OCI-LY1 (cell line): ENCODE results near the gene NOL3.
A peak's percentile ranks its signal among the peaks of the same experiment; 100 is the strongest.

Experiments used
- H2AFZ ChIP-seq: fragments of 200-600 bp; sonication (generic), shearing (Covaris generic); 2 replicates; pipeline ENCODE4 v1.6.0; 2014; ENCODE audit warnings: antibody characterized with exemption, mild to moderate bottlenecking, low read length
- H3F3A ChIP-seq: fragments of 200-600 bp; sonication (generic), shearing (Covaris generic); 2 replicates; pipeline ENCODE4 v1.6.0; 2014; ENCODE audit warnings: mild to moderate bottlenecking, antibody characterized with exemption, low read length, moderate library complexity; ENCODE audit not compliant: insufficient read depth
- H3K27ac ChIP-seq: fragments of 200-600 bp; sonication (generic); 2 replicates; pipeline ENCODE4 v1.5.1; 2014; ENCODE audit warnings: low read length, mixed run types, mild to moderate bottlenecking, low read depth; ENCODE audit not compliant: poor library complexity, severe bottlenecking
- H3K27me3 ChIP-seq: fragments of 200-600 bp; sonication (generic); 2 replicates; pipeline ENCODE4 v1.6.0; 2014; ENCODE audit warnings: antibody characterized with exemption, mild to moderate bottlenecking, low read length, moderate library complexity; ENCODE audit not compliant: insufficient read depth
- H3K36me3 ChIP-seq: fragments of 200-600 bp; sonication (generic); 2 replicates; pipeline ENCODE4 v1.6.1; 2014; ENCODE audit warnings: mild to moderate bottlenecking, antibody characterized with exemption, low read length, moderate library complexity, mixed read lengths; ENCODE audit not compliant: insufficient read depth
- H3K4me1 ChIP-seq: fragments of 200-600 bp; sonication (generic); 2 replicates; pipeline ENCODE4 v1.5.1; 2014; ENCODE audit warnings: mild to moderate bottlenecking, low read length, moderate library complexity; ENCODE audit not compliant: insufficient read depth, severe bottlenecking
- H3K4me2 ChIP-seq: fragments of 200-600 bp; sonication (generic), shearing (Covaris generic); 2 replicates; pipeline ENCODE4 v1.6.1; 2014; ENCODE audit warnings: low read length
- H3K4me3 ChIP-seq: fragments of 200-600 bp; sonication (generic); 2 replicates; pipeline ENCODE4 v1.5.1; 2014; ENCODE audit warnings: low read length, low read depth, mild to moderate bottlenecking, mixed read lengths; ENCODE audit not compliant: poor library complexity, severe bottlenecking
- H3K79me2 ChIP-seq: fragments of 200-600 bp; shearing (Covaris generic); 2 replicates; pipeline ENCODE4 v1.6.1; 2016; ENCODE audit warnings: mixed run types, low read length, mixed read lengths; ENCODE audit not compliant: insufficient read depth
- H3K9ac ChIP-seq: fragments of 200-600 bp; sonication (generic), shearing (Covaris generic); 2 replicates; pipeline ENCODE4 v1.6.1; 2014; ENCODE audit warnings: mild to moderate bottlenecking, low read length, mixed read lengths
- H3K9me2 ChIP-seq: fragments of 200-600 bp; sonication (generic), shearing (Covaris generic); 2 replicates; pipeline ENCODE4 v1.6.1; 2014; ENCODE audit warnings: low read depth, mild to moderate bottlenecking, low read length, mixed read lengths
- H3K9me3 ChIP-seq: fragments of 200-600 bp; shearing (Covaris generic); 2 replicates; pipeline ENCODE4 v1.6.1; 2014; ENCODE audit warnings: low read length, mixed read lengths
- H4K20me1 ChIP-seq: fragments of 200-600 bp; sonication (generic), shearing (Covaris generic); 2 replicates; pipeline ENCODE4 v1.6.0; 2016; ENCODE audit warnings: mild to moderate bottlenecking, low read length; ENCODE audit not compliant: insufficient read depth
- EZH2 ChIP-seq: fragments of 200-600 bp; sonication (generic), shearing (Covaris generic); IDR thresholded peaks from 2 replicates; pipeline ENCODE4 v1.8.0; 2017; ENCODE audit warnings: borderline replicate concordance, mixed run types, mild to moderate bottlenecking, antibody characterized with exemption, low read length, moderate library complexity, mixed read lengths
- TF ChIP-seq, protein P1 (sequence below): fragments of 200-600 bp; sonication (generic), shearing (Covaris generic); IDR thresholded peaks from 2 replicates; pipeline ENCODE4 v1.5.1; 2017; ENCODE audit warnings: mild to moderate bottlenecking, antibody characterized with exemption, low read length, moderate library complexity, mixed read lengths

Gene NOL3

DNA sequence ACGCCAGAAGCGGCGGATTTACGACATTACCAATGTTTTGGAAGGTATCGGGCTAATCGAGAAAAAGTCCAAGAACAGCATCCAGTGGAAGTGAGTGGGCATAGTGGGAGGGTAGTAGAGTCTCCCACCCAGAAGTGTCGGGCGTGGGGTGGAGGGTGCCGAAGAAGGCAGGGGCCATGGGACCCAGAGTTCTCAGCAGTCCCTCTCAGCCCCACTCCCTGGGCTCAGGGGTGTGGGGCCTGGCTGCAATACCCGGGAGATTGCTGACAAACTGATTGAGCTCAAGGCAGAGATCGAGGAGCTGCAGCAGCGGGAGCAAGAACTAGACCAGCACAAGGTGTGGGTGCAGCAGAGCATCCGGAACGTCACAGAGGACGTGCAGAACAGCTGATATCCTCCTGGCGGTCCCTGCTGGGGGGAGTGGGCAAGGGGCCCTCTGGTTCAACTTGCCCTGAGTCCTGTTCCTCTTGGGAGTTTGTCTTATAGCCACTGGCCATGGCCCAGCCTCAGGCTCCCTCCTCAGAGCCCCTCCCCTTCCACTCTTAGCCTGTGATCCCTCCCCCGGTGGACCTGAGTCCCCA is 22.5 kb downstream of the NOL3 start:
- H3K9me2 ChIP-seq = no peaks in the 10 kb centered on the region
- peak overlapping the region; percentile 99 for H3K4me2 ChIP-seq
- no peak overlapping the region for H3K27ac ChIP-seq
- H3K9me3 ChIP-seq = no peaks in the 10 kb centered on the region
- H3K4me1 ChIP-seq = peaks cover 17% of the 10 kb centered on the region
- H3K27me3 ChIP-seq = no peaks in the 10 kb centered on the region
- peaks cover 45% of the 10 kb centered on the region for H3K36me3 ChIP-seq
- no peaks in the 10 kb centered on the region for H4K20me1 ChIP-seq
- H2AFZ ChIP-seq = no peak overlapping the region
- peak overlapping the region; percentile 98 for H3K4me3 ChIP-seq
- H3F3A ChIP-seq = no peaks in the 10 kb centered on the region
- peak overlapping the region; percentile 97 for H3K9ac ChIP-seq
- H3K79me2 ChIP-seq = peaks cover 16% of the 10 kb centered on the region
- TF ChIP-seq, protein P1, sequence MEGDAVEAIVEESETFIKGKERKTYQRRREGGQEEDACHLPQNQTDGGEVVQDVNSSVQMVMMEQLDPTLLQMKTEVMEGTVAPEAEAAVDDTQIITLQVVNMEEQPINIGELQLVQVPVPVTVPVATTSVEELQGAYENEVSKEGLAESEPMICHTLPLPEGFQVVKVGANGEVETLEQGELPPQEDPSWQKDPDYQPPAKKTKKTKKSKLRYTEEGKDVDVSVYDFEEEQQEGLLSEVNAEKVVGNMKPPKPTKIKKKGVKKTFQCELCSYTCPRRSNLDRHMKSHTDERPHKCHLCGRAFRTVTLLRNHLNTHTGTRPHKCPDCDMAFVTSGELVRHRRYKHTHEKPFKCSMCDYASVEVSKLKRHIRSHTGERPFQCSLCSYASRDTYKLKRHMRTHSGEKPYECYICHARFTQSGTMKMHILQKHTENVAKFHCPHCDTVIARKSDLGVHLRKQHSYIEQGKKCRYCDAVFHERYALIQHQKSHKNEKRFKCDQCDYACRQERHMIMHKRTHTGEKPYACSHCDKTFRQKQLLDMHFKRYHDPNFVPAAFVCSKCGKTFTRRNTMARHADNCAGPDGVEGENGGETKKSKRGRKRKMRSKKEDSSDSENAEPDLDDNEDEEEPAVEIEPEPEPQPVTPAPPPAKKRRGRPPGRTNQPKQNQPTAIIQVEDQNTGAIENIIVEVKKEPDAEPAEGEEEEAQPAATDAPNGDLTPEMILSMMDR = no peak
- no peak for TF ChIP-seq EZH2

DNA sequence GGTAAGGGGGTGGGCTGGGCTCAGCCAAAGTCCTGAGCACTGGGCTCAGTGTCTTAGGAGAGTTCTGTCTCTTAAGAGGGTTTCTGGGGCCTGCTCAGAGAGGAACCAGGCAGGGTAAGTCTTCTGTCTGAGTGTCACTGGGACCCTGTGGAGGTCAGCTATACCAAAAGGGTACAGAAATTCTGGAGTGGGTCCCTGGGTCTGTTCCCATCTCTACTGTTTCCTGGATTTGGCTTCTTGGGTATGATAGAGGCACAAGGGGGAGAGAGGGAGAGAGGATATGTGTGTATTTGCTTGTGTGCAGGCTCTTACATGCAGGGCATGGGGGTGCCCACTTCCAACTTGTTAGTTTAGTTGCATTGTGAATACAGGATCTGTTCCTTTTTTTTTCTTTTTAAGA is 23.2 kb downstream of the NOL3 start:
- H3K79me2 ChIP-seq = peaks cover 16% of the 10 kb centered on the region
- no peak overlapping the region for H3K27ac ChIP-seq
- no peaks in the 10 kb centered on the region for H4K20me1 ChIP-seq
- H2AFZ ChIP-seq = no peak overlapping the region
- H3K4me1 ChIP-seq = peaks cover 23% of the 10 kb centered on the region
- no peaks in the 10 kb centered on the region for H3K9me3 ChIP-seq
- H3K9ac ChIP-seq = peak overlapping the region; percentile 97; the same call in 1 of the 2 replicates
- peaks cover 48% of the 10 kb centered on the region for H3K36me3 ChIP-seq
- no peak for TF ChIP-seq EZH2
- TF ChIP-seq, protein P1 = no peak
- peak overlapping the region; percentile 99 for H3K4me2 ChIP-seq
- no peaks in the 10 kb centered on the region for H3K9me2 ChIP-seq
- H3K4me3 ChIP-seq = peak overlapping the region; percentile 98
- no peaks in the 10 kb centered on the region for H3K27me3 ChIP-seq
- no peaks in the 10 kb centered on the region for H3F3A ChIP-seq

DNA sequence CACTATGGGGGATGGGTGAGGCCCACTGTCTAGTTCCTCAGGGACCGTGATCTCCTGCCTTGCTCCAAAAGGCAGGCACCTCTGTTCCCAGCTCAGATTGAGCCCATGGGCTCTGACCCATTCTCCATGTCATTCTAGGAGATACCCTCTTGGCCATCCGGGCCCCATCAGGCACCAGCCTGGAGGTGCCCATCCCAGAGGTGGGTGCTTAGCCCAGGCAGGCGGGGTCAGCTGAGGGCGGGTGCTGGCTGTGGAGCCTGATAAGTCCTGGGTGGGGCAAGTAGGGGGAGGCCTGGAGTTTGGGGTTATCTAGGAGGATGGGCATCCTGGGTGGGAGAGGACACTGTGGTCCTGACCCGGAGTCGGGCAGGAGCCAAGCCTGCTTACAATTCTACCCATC is 23.9 kb downstream of the NOL3 start:
- Histone ChIP-seq H3K9ac (no peak overlapping the region), H3F3A (no peaks in the 10 kb centered on the region), H3K79me2 (peaks cover 16% of the 10 kb centered on the region), H3K27me3 (no peaks in the 10 kb centered on the region), H3K4me2 (no peak overlapping the region), H3K27ac (no peak overlapping the region), H2AFZ (no peak overlapping the region), H3K9me3 (no peaks in the 10 kb centered on the region), H4K20me1 (no peaks in the 10 kb centered on the region), H3K4me3 (no peak overlapping the region), H3K36me3 (peaks cover 52% of the 10 kb centered on the region), H3K4me1 (peaks cover 30% of the 10 kb centered on the region), H3K9me2 (no peaks in the 10 kb centered on the region)
- TF ChIP-seq, protein P1 = no peak
- TF ChIP-seq EZH2 = no peak
